ENCODE data around the gene SPOP.

DNA sequence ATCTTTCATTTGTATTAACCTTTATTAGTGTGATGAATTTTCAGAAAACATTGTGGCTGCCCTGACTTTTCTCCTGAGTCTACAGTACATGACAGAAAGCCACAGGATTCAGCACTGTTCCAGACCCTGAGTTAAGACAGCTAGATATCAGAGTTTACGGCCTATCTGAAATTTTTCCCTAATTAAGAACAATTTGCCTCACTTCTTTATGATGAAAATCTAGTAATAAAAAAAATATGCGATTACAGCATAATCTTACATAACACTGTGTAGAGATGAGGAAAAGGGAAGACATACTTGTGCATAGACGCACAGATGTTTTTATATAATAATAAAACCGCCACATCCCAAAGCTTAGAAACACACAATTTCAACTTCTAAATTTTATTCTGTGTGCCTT is 7.3 kb downstream of the SPOP start:
- no peak for TF ChIP-seq ZFP69B (tag by site-specific recombination; IDR thresholded peaks at IDR 0.05)
- no peak for TF ChIP-seq REST (tag by site-specific recombination; IDR thresholded peaks at IDR 0.05)
- no peak for TF ChIP-seq ZNF394 (tag by site-specific recombination; IDR thresholded peaks at IDR 0.05; ENCODE audit: borderline replicate concordance)
- TF ChIP-seq ZNF274 (IDR thresholded peaks at IDR 0.05; ENCODE audit: low read length), result no peak
- TF ChIP-seq ZNF274 (tag by site-specific recombination; IDR thresholded peaks at IDR 0.05; ENCODE audit: borderline replicate concordance), result no peak
- no peak for TF ChIP-seq ZNF776 (tag by site-specific recombination; IDR thresholded peaks at IDR 0.05; ENCODE audit: borderline replicate concordance)
- TF ChIP-seq, protein P1, sequence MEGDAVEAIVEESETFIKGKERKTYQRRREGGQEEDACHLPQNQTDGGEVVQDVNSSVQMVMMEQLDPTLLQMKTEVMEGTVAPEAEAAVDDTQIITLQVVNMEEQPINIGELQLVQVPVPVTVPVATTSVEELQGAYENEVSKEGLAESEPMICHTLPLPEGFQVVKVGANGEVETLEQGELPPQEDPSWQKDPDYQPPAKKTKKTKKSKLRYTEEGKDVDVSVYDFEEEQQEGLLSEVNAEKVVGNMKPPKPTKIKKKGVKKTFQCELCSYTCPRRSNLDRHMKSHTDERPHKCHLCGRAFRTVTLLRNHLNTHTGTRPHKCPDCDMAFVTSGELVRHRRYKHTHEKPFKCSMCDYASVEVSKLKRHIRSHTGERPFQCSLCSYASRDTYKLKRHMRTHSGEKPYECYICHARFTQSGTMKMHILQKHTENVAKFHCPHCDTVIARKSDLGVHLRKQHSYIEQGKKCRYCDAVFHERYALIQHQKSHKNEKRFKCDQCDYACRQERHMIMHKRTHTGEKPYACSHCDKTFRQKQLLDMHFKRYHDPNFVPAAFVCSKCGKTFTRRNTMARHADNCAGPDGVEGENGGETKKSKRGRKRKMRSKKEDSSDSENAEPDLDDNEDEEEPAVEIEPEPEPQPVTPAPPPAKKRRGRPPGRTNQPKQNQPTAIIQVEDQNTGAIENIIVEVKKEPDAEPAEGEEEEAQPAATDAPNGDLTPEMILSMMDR (tag by site-specific recombination; IDR thresholded peaks at IDR 0.05), result no peak
- TF ChIP-seq TCF7L2 (IDR thresholded peaks at IDR 0.05; ENCODE audit: borderline replicate concordance, low read depth, low read length), result no peak
- TF ChIP-seq ZNF18 (tag by site-specific recombination; IDR thresholded peaks at IDR 0.05), result no peak
- TF ChIP-seq ZNF10 (tag by site-specific recombination; IDR thresholded peaks at IDR 0.05), result no peak
- no peak for TF ChIP-seq TRIM28 (IDR thresholded peaks at IDR 0.05; ENCODE audit: borderline replicate concordance, low read length)
